ENCODE results near the gene SPATA45.

DNA sequence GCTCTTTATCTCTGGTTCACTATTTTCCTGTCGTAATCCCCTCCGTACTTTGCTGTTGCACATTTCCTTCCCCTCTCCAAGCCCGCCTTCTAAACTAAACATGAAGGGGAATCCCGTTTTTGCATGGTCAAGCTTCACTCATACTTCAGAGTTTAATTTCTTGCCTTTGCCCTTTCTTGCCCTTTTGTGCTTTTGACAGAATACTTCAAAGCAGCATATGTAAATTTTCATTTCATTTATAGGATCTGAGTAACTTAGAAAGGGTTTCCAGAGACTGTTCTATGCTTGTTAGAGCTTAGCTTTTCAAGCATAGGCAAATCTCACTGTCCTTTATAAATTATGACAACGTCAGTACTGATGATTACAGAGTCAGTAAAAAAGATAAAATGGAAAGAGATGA is 27.7 kb downstream of the SPATA45 start:
- TF ChIP-seq, protein P1, sequence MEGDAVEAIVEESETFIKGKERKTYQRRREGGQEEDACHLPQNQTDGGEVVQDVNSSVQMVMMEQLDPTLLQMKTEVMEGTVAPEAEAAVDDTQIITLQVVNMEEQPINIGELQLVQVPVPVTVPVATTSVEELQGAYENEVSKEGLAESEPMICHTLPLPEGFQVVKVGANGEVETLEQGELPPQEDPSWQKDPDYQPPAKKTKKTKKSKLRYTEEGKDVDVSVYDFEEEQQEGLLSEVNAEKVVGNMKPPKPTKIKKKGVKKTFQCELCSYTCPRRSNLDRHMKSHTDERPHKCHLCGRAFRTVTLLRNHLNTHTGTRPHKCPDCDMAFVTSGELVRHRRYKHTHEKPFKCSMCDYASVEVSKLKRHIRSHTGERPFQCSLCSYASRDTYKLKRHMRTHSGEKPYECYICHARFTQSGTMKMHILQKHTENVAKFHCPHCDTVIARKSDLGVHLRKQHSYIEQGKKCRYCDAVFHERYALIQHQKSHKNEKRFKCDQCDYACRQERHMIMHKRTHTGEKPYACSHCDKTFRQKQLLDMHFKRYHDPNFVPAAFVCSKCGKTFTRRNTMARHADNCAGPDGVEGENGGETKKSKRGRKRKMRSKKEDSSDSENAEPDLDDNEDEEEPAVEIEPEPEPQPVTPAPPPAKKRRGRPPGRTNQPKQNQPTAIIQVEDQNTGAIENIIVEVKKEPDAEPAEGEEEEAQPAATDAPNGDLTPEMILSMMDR (IDR thresholded peaks at IDR 0.05) = no peak
- TF ChIP-seq POLR2A (IDR thresholded peaks at IDR 0.05) = no peak
